AG04449 (cell line): Measurements from ENCODE around the gene EGFLAM.

Experiments
- CTCF ChIA-PET: fragments of 350-600 bp; formaldehyde crosslinking; extraction: SDS; loops from one replicate; lab custom pipeline; 2021; ENCODE audit warnings: antibody characterized with exemption; lab: Yijun Ruan, JAX
- POLR2A ChIA-PET: fragments of 400-600, 350-600 bp; formaldehyde crosslinking; extraction: SDS; loops from one replicate; lab custom pipeline; 2020; ENCODE audit warnings: antibody characterized with exemption, inconsistent platforms; lab: Yijun Ruan, JAX
- DNase-seq: peaks from one replicate; pipeline ENCODE4 v3.0.0-alpha.2; 2010; ENCODE audit warnings: low read depth, low spot score
- H3K4me3 ChIP-seq: 2 replicates; pipeline ENCODE4 v1.5.1; 2011; ENCODE audit warnings: low read depth, mild to moderate bottlenecking, control low read depth, low read length
- CTCF ChIP-seq: IDR thresholded peaks from one replicate; pipeline ENCODE4 v1.5.1; 2011; ENCODE audit warnings: mild to moderate bottlenecking, moderate library complexity, low read length, control low read depth, inconsistent platforms; ENCODE audit not compliant: insufficient read depth; ENCODE audit errors: missing control alignments

The EGFLAM gene

GRCh38 chr5:38448568-38449350, 190.4 kb downstream of the EGFLAM start:
- ChIA-PET POLR2A (no interaction called here), CTCF (interaction anchor here (0.7 to 5.1 kb wide), 5 partner anchors 12 to 361 kb away, joined by 3 to 59 read pairs (median 4); no protein-coding TSS in a partner anchor)
- H3K4me3 ChIP-seq: no peak overlapping the region
- DNase-seq: no peak
- TF ChIP-seq CTCF: no peak

- ChIA-PET CTCF (interaction anchor here (1.0 to 3.0 kb wide), 2 partner anchors 9 to 41 kb away, joined by 3 to 24 read pairs; no protein-coding TSS in a partner anchor), POLR2A (no interaction called here)
- no peak for TF ChIP-seq CTCF
- DNase-seq: no peak
- H3K4me3 ChIP-seq: no peak overlapping the region
Measured at GRCh38 chr5:38450627-38451026, 192.3 kb downstream of the EGFLAM start.

- DNase-seq: no peak
- TF ChIP-seq CTCF: no peak
- H3K4me3 ChIP-seq: no peak overlapping the region
- POLR2A ChIA-PET: interaction anchor here (0.6 kb wide), 1 partner anchor 354 kb away, joined by 5 read pairs; no protein-coding TSS in a partner anchor
- CTCF ChIA-PET: interaction anchor here (2.2 to 3.0 kb wide), 3 partner anchors 10 to 359 kb away, joined by 8 to 24 read pairs (median 10); no protein-coding TSS in a partner anchor
Measured at GRCh38 chr5:38451074-38451725, 192.8 kb downstream of the EGFLAM start.

- POLR2A ChIA-PET: no interaction called here
- DNase-seq: no peak
- CTCF ChIA-PET: interaction anchor here (1.2 to 4.8 kb wide), 7 partner anchors 8 to 358 kb away, joined by 3 to 37 read pairs (median 8); no protein-coding TSS in a partner anchor
- H3K4me3 ChIP-seq: no peak overlapping the region
- TF ChIP-seq CTCF: no peak
Measured at GRCh38 chr5:38452201-38452600, 193.8 kb downstream of the EGFLAM start.

GRCh38 chr5:38453506-38453905, 195.1 kb downstream of the EGFLAM start:
- CTCF ChIA-PET: interaction anchor here (0.8 to 4.8 kb wide), 8 partner anchors 10 to 356 kb away, joined by 3 to 37 read pairs (median 5); no protein-coding TSS in a partner anchor
- POLR2A ChIA-PET: no interaction called here
- no peak overlapping the region for H3K4me3 ChIP-seq
- TF ChIP-seq CTCF: no peak
- DNase-seq: no peak

- no peak for DNase-seq
- ChIA-PET POLR2A (no interaction called here), CTCF (interaction anchor here (0.8 to 4.8 kb wide), 5 partner anchors 10 to 97 kb away, joined by 3 to 37 read pairs (median 4); no protein-coding TSS in a partner anchor)
- no peak overlapping the region for H3K4me3 ChIP-seq
- TF ChIP-seq CTCF: no peak
Measured at GRCh38 chr5:38453921-38454320, 195.6 kb downstream of the EGFLAM start.
